Activated CD4-positive, alpha-beta T cell treated with anti-CD3 and anti-CD28 coated beads, Interleukin-2, amount 10 ng/mL, durations not matched to agents 24 days and 14 days (primary cell): ENCODE data around the gene PLA2R1. TPM values are rescaled to one million over a fixed set of nuclear protein-coding genes. Genes with fewer than 3 reads are reported as not detected.
A peak's percentile ranks its signal among the peaks of the same experiment; 100 is the strongest.

Experiments
- DNase-seq: peaks from one replicate; pipeline ENCODE4 v3.0.0; 2022
- H3K27ac Mint-ChIP-seq: one replicate; pipeline ENCODE4 v1.8.0; 2022; ENCODE audit warnings: mild to moderate bottlenecking, mixed read lengths
- H3K27me3 Mint-ChIP-seq: one replicate; pipeline ENCODE4 v1.8.0; 2022; ENCODE audit warnings: mixed read lengths
- H3K36me3 Mint-ChIP-seq: one replicate; pipeline ENCODE4 v1.8.0; 2022; ENCODE audit warnings: low read depth, mild to moderate bottlenecking, mixed read lengths
- H3K4me1 Mint-ChIP-seq: one replicate; pipeline ENCODE4 v1.8.0; 2021; ENCODE audit warnings: mixed read lengths
- H3K4me3 Mint-ChIP-seq: one replicate; pipeline ENCODE4 v1.8.0; 2022; ENCODE audit warnings: mild to moderate bottlenecking, moderate library complexity, mixed read lengths
- H3K9me3 Mint-ChIP-seq: one replicate; pipeline ENCODE4 v1.8.0; 2021; ENCODE audit warnings: mixed read lengths
- intact Hi-C: fragments of 100-400 bp; cut with micrococcal nuclease; formaldehyde crosslinking; loops from one replicate; pipeline ENCODE4 v1.15.1; 2023
- total RNA-seq: library from RNA; stranded (reverse); gene quantifications from 2 replicates; pipeline ENCODE4 v1.2.3, GENCODE V29; 2022

The PLA2R1 gene
- not detected in 2 replicates for total RNA-seq

DNA sequence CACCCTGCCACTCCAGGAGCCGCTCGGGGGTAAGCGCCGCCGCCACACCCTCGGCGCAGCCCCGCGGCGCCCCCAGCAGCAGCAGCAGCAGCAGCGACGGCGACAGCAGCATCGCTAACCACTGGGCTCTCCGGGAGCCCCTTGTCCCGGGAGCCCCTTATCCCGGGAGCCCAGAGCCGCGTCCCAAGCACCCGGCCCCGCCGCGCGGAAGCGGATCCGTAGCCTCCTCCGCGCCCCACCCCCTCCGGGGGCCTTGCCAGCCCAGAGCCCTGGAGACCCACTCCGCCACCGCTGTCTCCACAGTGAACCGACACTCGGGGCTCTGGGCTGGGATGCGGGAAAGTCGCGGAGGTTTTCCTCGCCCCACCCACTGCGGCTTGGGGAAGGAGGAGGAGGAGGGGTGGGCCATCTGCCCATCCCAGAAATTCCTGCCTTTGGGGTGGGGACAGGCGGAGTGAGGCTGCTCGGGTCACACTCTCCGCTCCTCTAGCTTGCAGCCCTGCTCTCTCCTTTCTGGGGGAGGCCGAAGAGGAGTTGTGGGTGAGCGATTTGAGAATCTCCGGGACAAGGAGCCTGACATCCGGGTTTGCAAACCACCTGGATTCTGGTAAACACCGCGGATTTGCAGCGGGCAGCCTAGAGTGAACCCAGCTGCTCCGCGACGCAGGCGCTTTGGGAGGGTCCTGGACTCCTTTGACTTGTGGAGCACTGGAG is at the start of gene PLA2R1:
Gene PLA2R1 (minus strand): TSS at position 324 of the 714 bp plus-strand sequence. CDS start 212 bp downstream, at position 112.
- H3K4me3 Mint-ChIP-seq, result peak within 1 kb of the TSS; percentile 73
- H3K9me3 Mint-ChIP-seq, result peaks cover under 1% of the 10 kb centered on the region
- intact Hi-C loops, result no loop called here
- DNase-seq, result peak; percentile 55
- no peaks in the 10 kb centered on the region for H3K36me3 Mint-ChIP-seq
- peaks cover 44% of the 10 kb centered on the region for H3K27me3 Mint-ChIP-seq
- peaks cover 2% of the 10 kb centered on the region for H3K4me1 Mint-ChIP-seq
- no peak within 1 kb of the TSS for H3K27ac Mint-ChIP-seq

DNA sequence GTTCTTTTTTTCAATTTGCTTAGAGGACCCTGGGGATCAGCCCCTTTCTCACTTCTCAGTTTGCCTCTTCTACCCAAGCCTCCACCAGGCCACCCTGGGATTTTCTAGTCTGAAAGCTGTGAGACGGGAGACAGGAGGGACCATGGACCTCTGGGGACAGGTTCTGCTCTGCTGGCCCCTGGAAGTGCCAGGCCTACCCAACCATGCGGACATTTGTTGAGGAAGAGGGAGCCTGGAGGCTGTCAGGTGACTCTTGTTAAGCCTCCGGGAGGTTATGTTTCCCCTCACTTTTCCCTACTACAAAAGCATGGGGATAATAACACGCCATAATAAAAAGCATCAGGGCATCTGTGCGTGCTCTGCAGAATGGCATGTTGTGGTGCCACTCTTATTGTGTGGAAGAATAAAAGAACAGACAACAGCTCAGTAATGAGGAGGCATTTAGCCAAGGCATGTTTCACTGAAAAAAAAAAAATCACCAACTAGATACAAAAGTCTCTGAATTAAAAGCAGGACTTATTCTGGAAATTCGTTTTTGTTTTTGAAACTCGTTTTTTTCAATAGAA is 48.3 kb upstream of the PLA2R1 start:
- no peaks in the 10 kb centered on the region for H3K9me3 Mint-ChIP-seq
- H3K27me3 Mint-ChIP-seq, result peaks cover 2% of the 10 kb centered on the region
- intact Hi-C loops, result loop anchor here (1.0 kb wide), 2 partner anchors 100 to 884 kb away; no protein-coding TSS in a partner anchor
- DNase-seq, result no peak
- H3K36me3 Mint-ChIP-seq, result no peaks in the 10 kb centered on the region
- no peak overlapping the region for H3K27ac Mint-ChIP-seq
- no peaks in the 10 kb centered on the region for H3K4me1 Mint-ChIP-seq
- H3K4me3 Mint-ChIP-seq, result no peak overlapping the region

DNA sequence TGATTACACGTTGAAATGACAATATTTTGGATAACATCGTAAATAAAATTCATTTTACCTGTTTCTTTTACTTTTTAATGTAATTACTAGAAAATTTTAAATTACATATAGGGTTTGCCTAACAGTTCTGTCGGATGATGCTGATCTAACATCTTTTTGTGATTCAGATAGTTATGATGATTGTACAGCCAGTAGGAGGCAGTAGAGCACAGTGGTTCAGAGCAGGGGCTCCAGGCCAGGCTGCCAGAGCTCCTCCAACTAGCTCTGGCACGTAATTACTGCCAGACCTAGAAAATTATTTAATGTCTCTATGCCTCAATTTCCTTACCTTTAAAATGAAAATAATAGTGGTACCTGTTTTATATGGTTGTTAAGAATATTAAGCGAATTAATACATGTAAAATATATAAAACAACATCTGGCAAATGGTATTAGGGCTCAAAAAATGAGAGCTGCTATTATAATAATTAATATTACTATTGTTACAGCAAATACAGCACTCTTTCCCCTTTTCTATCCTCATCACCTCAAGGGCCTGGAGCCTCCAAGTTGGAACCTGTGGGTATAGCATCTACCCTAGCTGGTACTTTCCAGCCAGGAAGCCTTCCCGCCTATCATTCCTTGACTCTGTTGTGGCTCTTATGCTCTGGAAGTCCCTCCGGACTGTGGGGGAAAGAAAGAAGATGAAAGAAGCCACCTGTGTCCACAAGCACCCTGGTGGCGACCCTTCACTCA is 47.7 kb upstream of the PLA2R1 start:
- Mint-ChIP-seq H3K4me3 (no peak overlapping the region), H3K9me3 (no peaks in the 10 kb centered on the region), H3K27me3 (peaks cover 2% of the 10 kb centered on the region), H3K4me1 (no peaks in the 10 kb centered on the region), H3K27ac (no peak overlapping the region), H3K36me3 (no peaks in the 10 kb centered on the region)
- intact Hi-C loops, result loop anchor here (1.0 kb wide), 2 partner anchors 100 to 884 kb away; no protein-coding TSS in a partner anchor
- peak; percentile 83 for DNase-seq

DNA sequence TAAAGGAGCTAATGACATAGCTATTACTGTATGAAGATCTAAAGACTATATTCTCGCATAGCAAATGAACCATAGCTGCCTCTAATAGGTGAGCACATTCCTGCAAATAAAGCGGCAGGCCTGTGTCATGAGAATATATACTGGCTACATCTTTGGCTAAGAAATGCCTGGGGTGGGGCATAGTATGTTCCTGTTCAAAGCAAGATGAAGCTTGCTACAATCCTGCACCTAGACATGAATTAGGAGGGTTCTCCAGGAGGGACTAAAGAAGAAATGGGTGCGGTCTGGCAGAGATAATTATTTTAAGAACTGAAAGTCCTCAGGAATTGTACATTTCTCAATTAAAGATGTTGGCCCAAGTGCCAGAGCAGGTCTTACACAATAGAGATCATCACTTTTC is 46.8 kb upstream of the PLA2R1 start:
- DNase-seq, result no peak
- no peaks in the 10 kb centered on the region for H3K9me3 Mint-ChIP-seq
- no peak overlapping the region for H3K4me3 Mint-ChIP-seq
- H3K4me1 Mint-ChIP-seq, result no peaks in the 10 kb centered on the region
- H3K27me3 Mint-ChIP-seq, result peaks cover 2% of the 10 kb centered on the region
- no peak overlapping the region for H3K27ac Mint-ChIP-seq
- no peaks in the 10 kb centered on the region for H3K36me3 Mint-ChIP-seq
- intact Hi-C loops, result no loop called here

DNA sequence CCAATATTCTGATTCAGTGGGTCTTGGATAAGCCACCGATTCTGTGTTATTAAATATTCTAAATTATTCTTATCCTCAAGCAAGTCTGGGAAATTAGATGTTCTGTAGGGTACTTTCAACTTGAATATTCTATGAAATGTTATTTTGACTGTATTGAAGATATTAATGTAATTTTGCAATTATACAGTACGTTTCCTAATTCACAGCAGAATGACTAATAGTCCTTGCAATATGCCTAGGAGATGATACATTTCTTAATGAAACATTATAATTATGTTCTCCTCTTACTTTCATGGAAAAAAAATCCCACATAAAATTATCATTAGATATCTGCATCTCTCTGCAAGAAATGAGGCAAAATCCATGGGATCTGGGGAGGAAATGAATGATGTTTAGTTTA is 46.2 kb upstream of the PLA2R1 start:
- H3K4me3 Mint-ChIP-seq, result no peak overlapping the region
- H3K27ac Mint-ChIP-seq, result no peak overlapping the region
- peaks cover 6% of the 10 kb centered on the region for H3K27me3 Mint-ChIP-seq
- H3K36me3 Mint-ChIP-seq, result no peaks in the 10 kb centered on the region
- intact Hi-C loops, result no loop called here
- no peaks in the 10 kb centered on the region for H3K4me1 Mint-ChIP-seq
- no peak for DNase-seq
- no peaks in the 10 kb centered on the region for H3K9me3 Mint-ChIP-seq

DNA sequence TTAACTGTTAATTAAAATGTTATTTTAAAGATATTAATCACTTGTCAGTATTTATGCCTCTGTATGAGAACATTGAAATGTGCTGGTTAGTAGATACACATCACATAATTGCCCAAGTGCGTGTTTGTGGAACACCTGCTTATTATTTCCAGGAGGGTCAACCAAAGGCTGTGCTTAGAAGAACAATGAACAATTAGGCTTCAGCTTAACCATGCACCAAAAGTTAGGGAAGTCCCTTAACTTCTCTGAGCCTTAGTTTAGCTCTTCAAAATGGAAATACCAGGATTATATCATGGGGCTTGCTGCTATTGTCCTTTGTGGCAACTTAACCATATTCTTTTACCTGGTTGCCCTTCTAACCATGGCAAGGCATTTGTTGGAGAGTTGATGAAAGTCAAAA is 43.0 kb upstream of the PLA2R1 start:
- no peaks in the 10 kb centered on the region for H3K9me3 Mint-ChIP-seq
- H3K27ac Mint-ChIP-seq, result no peak overlapping the region
- no peaks in the 10 kb centered on the region for H3K4me1 Mint-ChIP-seq
- H3K36me3 Mint-ChIP-seq, result no peaks in the 10 kb centered on the region
- no peak for DNase-seq
- intact Hi-C loops, result no loop called here
- H3K27me3 Mint-ChIP-seq, result peaks cover 8% of the 10 kb centered on the region
- H3K4me3 Mint-ChIP-seq, result no peak overlapping the region

DNA sequence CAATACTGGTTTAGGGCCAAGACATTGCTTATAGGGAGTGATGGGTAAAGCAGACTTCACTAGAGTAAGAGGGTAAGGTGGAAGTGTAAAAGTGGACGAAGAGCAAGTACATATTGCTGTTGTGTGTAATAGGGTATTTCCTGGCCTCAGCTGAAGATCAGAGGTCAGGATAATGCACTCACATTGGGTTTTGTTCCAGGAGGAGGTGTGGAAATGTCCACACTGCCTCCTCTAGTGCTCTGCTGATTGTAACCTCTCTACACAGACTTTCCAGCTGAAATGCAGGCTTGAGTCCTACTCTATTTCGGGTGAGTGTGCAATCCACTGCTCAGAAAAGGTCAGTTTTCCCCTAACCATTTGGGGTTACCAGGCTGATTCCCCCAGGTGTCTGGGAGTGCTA is 41.7 kb upstream of the PLA2R1 start:
- Mint-ChIP-seq H3K27me3 (peaks cover 11% of the 10 kb centered on the region), H3K36me3 (no peaks in the 10 kb centered on the region), H3K9me3 (no peaks in the 10 kb centered on the region), H3K27ac (no peak overlapping the region), H3K4me3 (no peak overlapping the region), H3K4me1 (no peaks in the 10 kb centered on the region)
- intact Hi-C loops, result no loop called here
- DNase-seq, result no peak

DNA sequence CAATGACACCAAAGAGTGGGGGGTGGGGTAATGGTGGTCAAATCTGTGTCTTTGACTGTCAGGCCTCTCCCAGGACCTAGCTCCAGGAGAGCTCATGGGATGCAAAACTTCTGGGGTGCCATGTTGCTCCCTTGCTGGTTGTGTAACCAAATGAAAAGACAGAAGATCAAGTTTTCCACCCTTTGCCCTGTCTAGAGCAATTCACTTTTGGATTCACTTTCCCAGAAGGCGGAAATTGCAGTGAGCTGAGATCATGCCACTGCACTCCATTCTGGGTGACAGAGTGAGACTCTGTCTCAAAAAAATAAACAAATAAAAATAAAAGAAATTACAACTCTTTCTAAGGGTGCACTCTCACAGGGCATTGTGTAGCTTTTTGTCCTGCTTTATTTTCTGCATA is 34.9 kb upstream of the PLA2R1 start:
- intact Hi-C loops, result no loop called here
- Mint-ChIP-seq H3K4me3 (no peak overlapping the region), H3K27me3 (peaks cover 4% of the 10 kb centered on the region), H3K9me3 (peaks cover 3% of the 10 kb centered on the region), H3K36me3 (no peaks in the 10 kb centered on the region), H3K27ac (no peak overlapping the region), H3K4me1 (no peaks in the 10 kb centered on the region)
- no peak for DNase-seq

DNA sequence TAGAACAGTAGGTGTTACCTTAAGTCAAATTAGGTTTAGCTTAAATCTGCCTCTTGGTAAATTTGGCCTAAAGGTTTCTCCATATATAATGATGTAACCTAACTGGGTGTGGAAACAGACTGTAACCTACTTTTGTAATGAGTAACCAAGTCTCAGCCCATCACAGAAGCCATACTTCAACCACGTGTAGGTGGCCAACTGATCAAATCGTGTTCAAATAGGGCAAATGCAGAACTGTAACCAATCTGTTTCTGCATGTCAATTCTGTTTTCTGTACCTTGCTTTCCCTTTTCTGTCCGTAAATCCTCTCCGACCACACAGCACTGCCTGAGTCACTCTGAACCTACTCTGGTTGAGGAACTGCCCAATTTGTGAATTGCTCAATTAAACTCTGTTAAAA is 34.0 kb upstream of the PLA2R1 start:
- Mint-ChIP-seq H3K4me1 (no peaks in the 10 kb centered on the region), H3K4me3 (no peak overlapping the region), H3K27ac (no peak overlapping the region), H3K36me3 (no peaks in the 10 kb centered on the region), H3K27me3 (peaks cover 4% of the 10 kb centered on the region), H3K9me3 (peaks cover 3% of the 10 kb centered on the region)
- intact Hi-C loops, result no loop called here
- no peak for DNase-seq

DNA sequence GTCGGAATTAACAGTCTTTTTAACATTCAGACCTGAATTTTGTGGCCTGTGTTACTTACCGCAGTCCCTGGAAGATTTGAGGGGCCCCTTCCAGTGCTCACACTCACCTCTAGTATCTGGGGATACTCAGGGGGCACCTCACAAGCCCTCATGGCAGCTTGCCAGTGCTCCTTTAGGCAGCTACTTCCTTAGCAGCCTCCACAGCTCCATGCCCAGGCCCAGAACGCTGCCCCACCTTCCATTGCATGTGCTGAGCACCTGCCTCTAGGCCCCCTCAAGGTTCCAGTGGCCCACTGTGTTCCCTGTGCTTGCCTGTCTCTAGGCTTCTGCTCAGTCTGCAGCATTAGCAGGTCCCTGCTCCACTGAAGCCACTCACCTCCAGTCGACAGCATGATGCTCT is 30.0 kb upstream of the PLA2R1 start:
- no peaks in the 10 kb centered on the region for H3K36me3 Mint-ChIP-seq
- DNase-seq, result no peak
- H3K4me1 Mint-ChIP-seq, result no peaks in the 10 kb centered on the region
- intact Hi-C loops, result no loop called here
- no peaks in the 10 kb centered on the region for H3K27me3 Mint-ChIP-seq
- H3K4me3 Mint-ChIP-seq, result no peak overlapping the region
- peaks cover 11% of the 10 kb centered on the region for H3K9me3 Mint-ChIP-seq
- no peak overlapping the region for H3K27ac Mint-ChIP-seq

DNA sequence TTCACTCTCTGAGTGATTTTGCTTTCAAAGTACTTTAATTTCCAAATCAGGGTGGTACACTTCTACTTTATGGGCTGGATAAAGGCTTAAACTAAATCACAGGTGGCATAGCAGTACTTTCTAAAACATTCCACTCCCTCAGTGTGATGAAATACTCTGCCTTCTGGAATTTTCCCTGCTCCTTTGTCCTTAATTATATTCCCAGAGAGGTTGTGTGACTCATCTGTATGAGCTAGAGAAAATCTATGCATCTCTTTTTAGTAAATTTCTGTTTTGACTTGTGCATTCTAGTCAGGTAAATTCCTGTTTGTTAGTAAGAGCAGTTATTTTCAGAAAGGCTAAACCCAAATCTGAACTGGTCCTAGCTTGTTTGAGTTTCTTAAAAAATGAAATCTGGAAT is 29.0 kb upstream of the PLA2R1 start:
- Mint-ChIP-seq H3K9me3 (peaks cover 11% of the 10 kb centered on the region), H3K27ac (no peak overlapping the region), H3K36me3 (no peaks in the 10 kb centered on the region), H3K4me3 (no peak overlapping the region), H3K27me3 (no peaks in the 10 kb centered on the region), H3K4me1 (no peaks in the 10 kb centered on the region)
- DNase-seq, result no peak
- intact Hi-C loops, result no loop called here

DNA sequence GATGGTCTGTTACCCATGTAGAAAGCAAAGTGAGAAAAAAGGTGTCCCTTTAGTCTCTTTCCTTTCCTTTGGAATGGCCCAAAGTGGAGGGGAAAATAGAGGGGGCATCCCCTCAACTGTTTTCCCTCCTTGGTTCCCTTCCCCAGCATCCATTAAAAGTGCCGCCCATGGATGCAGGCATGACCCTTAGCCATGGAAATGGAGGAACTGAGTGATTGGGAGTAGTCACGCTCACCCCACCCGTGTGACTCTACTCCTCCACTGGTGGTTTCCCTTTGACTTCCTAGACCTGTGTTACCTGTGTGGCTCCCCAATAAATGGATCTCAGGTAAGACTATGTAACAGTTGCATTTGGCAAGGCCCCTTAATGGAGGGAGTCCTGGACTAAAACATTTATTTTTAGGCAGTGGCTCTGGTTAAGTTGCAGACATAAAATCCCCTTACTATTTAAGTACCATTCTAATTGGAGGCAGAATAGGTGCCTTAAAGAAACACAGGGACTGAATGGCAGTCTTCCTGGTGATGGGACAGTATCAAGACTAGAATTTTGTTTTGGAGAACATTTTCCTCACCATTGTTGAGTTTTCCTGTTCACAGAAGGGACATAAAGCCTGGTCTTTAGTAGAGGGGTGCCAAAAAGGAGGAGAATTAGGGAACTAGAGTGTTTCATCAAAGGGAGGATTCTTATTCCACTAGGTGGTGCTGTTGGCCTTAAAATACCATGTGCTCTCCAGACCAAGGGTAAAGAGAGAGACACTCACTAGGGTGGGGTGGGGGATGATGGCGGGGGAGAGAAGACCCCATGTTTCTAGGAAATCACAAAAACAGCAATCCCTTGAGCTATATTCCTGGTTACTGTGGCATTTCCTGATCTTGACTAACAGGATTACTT is 25.7 kb upstream of the PLA2R1 start:
- Mint-ChIP-seq H3K27me3 (no peaks in the 10 kb centered on the region), H3K4me3 (no peak overlapping the region), H3K27ac (no peak overlapping the region), H3K9me3 (peaks cover 8% of the 10 kb centered on the region), H3K4me1 (no peaks in the 10 kb centered on the region), H3K36me3 (no peaks in the 10 kb centered on the region)
- DNase-seq, result no peak
- intact Hi-C loops, result no loop called here

DNA sequence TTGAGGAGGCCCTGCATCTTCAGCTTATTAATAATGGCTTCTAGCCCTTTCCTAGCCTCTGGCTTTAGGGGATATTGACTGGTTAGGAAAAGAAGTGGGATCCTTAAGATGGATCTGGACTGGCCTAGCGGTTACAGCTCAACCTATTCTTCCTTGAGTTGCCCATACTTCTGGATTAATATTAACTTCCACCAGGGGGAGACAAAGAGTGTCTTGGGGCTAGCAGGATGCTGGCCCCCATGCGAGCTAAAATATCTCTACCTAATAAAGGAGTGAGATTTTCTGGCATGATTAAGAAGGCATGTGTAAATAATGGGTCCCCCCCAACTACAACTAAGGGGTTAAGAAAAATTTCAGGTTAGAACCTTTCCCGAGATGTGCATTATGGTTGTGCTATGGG is 23.2 kb upstream of the PLA2R1 start:
- Mint-ChIP-seq H3K9me3 (peaks cover 8% of the 10 kb centered on the region), H3K27me3 (no peaks in the 10 kb centered on the region), H3K4me3 (no peak overlapping the region), H3K27ac (no peak overlapping the region), H3K4me1 (no peaks in the 10 kb centered on the region), H3K36me3 (no peaks in the 10 kb centered on the region)
- DNase-seq, result no peak
- intact Hi-C loops, result no loop called here
